ENCODE measurements around the gene KCNT2.
"Not testable (repeated sequence)": the region's sequence is repeated elsewhere in the genome, so short reads cannot be mapped to it uniquely, and the experiment has no call there.

KCNT2 gene

GRCh38 chr1:196323869-196324268 lies 284.4 kb downstream of the KCNT2 start:
- DNase-seq (ENCODE audit: low read depth in 2 of 3, low spot score in 1 of 3) = no peak

- no peak for DNase-seq (ENCODE audit: low read depth in 2 of 3, low spot score in 1 of 3)
These were observed 288.9 kb downstream of the KCNT2 start for GRCh38 chr1:196319301-196319700.

DNA sequence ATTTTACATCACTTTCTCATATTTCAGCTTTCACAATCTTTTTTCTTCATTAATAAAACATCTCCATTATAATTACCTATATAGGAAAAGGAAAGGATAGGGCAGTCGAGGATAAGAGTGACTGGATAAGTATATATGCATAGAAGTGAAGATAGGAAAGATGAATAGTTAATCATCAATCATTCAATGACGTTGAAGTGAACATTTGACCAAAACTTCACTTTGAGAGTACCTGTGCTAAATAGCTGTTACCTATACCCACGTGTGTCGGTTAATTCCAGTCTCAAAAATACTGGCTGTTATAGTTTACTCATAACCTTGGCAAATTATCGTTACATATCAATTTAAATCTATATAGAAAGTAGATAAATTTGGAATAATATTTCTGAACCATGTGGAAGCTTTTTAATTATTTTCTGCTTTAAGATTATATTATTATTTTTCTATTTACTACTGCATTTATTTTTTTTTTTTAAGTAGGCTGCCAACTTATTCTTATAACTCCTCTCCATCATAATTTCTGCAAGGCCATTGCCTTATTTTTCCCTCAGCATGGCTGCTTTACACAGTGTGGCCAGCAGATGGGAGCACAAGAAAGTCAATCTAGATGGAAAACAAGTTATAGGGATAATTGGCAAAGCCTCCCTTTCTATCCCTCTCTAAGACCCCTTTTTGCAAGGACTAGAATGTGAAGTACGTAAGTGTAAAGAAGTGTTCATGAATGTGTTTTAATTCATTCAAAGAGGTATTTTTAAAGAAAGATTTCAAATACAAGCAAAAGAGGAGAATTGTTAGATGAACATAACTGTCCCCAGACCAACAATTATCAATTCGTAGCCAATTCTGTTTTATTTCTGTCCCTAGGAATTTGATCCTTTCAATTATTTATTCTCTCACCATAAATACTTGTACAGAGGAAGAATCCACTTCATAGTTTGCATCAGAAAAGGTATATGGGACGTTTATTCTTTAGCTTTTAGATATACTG lies 290.4 kb downstream of the KCNT2 start:
- DNase-seq (ENCODE audit: low read depth in 2 of 3, low spot score in 1 of 3) = no peak

GRCh38 chr1:196312739-196313138 lies 295.5 kb downstream of the KCNT2 start:
- no peak for DNase-seq (ENCODE audit: low read depth in 2 of 3, low spot score in 1 of 3)

DNA sequence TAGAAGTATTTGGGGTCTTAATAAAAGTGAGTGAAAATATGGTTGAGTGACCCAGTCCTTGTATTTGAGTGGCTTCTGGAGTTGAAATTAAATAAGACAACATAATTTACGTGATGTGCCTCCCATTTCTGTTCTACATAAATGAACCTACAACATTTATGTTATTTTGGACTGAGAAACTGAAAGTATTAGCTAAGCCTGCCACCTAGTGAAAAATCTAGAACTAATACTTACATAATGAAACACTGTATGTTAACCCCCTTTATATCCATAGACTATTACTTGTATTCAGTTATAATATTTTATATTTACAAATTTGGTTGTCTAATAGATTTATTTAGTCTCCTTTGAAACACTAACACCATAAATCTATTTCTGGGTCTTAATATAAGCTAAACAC lies 298.9 kb downstream of the KCNT2 start:
- no peak for DNase-seq (ENCODE audit: low read depth in 2 of 3, low spot score in 1 of 3)

GRCh38 chr1:196308176-196308575 lies 300.1 kb downstream of the KCNT2 start:
- DNase-seq (ENCODE audit: low read depth in 2 of 3, low spot score in 1 of 3) = no peak

GRCh38 chr1:196306421-196306820 lies 301.8 kb downstream of the KCNT2 start:
- no peak for DNase-seq (ENCODE audit: low read depth in 2 of 3, low spot score in 1 of 3)

DNA sequence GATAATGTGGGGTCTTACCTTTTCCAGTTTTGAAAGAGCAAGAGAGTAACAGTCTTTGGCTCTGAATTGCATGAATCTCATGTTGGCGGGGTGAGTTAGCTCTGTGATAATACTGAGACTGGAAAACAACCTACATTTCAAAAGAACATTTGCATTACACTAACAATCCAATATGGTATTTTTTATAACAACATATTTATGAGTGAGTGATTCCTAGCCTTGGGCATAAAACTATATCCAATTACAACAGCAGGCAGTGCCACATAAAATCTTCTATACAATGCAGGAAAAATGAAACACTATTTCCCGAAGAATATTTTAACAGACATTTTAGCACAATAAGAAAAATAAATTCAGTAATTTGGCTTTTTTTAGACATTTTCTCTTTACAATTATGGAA lies 303.0 kb downstream of the KCNT2 start:
- no peak for DNase-seq (ENCODE audit: low read depth in 2 of 3, low spot score in 1 of 3)

- DNase-seq (ENCODE audit: low read depth in 2 of 3, low spot score in 1 of 3) = no peak
These were observed 305.3 kb downstream of the KCNT2 start for GRCh38 chr1:196302981-196303380.

- no peak for DNase-seq (ENCODE audit: low read depth in 2 of 3, low spot score in 1 of 3)
These were observed 305.8 kb downstream of the KCNT2 start for GRCh38 chr1:196302420-196302819.

- DNase-seq (ENCODE audit: low read depth in 2 of 3, low spot score in 1 of 3) = no peak
These were observed 312.5 kb downstream of the KCNT2 start for GRCh38 chr1:196295766-196296165.

GRCh38 chr1:196278816-196279215 lies 329.4 kb downstream of the KCNT2 start:
- no peak for DNase-seq (ENCODE audit: low read depth in 2 of 3, low spot score in 1 of 3)

GRCh38 chr1:196277860-196278259 lies 330.4 kb downstream of the KCNT2 start:
- DNase-seq (ENCODE audit: low read depth in 2 of 3, low spot score in 1 of 3) = no peak

DNA sequence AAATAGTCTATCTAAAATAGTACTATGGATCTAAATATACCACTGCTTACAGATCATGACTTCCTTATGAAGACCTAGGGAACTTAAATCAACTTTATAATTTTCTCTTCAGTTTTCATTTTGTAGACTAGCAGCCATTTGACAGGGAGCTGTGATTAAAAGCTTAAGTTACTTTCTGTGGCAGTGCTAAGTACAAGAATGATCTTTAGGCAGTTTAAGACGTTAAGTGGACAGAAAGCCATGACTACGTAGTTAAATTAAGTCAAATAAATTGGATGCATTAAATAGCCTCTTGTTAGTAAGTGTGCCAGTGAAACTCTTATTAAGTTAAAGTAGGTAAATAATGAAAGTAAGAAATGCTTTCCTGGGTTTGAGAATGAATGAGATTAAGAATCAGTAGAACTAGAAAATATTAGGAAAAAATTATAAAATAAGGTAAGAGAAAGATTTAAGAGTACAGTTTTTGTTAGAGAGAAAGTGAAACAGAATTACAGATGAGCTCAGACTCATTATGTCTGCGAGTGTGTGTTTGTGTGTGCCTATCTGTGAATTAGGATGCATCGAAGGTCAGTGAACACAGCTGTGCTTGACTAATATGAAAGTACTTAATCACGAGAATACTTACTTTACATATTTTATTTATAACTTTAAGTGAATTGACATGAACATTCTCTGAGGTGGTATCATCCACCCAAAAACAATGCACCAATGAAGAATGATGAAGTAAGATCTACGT lies 336.9 kb downstream of the KCNT2 start:
- DNase-seq (ENCODE audit: low read depth in 2 of 3, low spot score in 1 of 3) = no peak

DNA sequence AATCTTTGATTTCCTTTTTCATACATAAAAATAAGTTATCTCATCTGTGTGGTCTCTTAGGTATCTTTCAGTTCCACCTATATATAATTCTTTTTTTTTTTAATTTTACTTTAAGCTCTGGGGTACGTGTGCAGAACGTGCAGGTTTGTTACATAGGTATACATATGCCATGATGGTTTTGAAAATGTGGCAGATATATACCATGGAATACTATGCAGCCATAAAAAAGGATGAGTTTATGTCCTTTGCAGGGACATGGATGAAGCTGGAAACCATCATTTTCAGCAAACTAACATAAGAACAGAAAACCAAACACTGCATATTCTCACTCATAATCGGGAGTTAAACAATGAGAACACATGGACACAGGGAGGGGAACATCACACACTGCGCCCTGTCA lies 345.2 kb downstream of the KCNT2 start:
- DNase-seq (ENCODE audit: low read depth in 2 of 3, low spot score in 1 of 3) = not testable (repeated sequence)

DNA sequence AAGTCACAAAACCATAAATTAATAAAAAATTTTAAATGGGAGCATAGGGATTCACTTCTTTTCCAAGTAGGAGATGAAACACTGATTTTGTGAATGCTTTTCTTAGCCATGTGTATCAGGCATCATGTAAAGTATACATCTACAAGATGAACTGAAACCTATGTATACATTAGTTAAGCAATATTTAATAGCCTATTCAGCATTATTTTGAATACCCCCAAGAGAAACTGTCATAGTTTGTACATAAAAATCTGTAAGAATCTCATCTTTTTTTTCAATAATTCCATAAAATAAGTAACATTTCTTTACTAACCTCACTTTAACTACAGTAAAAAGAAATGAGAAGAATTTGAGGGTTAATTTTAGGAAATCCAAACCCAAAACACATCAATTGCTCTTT lies 348.0 kb downstream of the KCNT2 start:
- DNase-seq (ENCODE audit: low read depth in 2 of 3, low spot score in 1 of 3) = no peak

- no peak for DNase-seq (ENCODE audit: low read depth in 2 of 3, low spot score in 1 of 3)
These were observed 348.9 kb downstream of the KCNT2 start for GRCh38 chr1:196259316-196259715.

GRCh38 chr1:196255762-196256161 lies 352.5 kb downstream of the KCNT2 start:
- no peak for DNase-seq (ENCODE audit: low read depth in 2 of 3, low spot score in 1 of 3)

DNA sequence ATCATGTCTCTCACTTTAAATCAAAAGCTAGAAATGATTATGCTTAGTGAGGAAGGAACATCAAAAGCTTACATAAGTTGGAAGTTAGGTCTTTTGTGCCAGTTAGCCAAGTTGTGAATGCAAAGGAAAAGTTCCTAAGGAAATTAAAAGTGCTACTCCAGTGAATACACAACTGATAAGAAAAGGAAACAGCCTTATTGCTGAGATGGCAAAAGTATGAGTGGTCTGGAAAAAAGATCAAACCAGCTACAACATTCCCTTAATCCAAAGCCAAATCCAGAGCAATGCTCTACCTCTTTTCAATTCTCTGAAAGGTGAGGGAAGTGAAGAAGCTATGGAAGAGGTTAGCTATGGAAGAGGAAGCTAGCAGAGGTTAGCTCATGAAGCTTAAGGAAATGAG lies 378.7 kb downstream of the KCNT2 start:
- no peak for DNase-seq (ENCODE audit: low read depth in 2 of 3, low spot score in 1 of 3)

DNA sequence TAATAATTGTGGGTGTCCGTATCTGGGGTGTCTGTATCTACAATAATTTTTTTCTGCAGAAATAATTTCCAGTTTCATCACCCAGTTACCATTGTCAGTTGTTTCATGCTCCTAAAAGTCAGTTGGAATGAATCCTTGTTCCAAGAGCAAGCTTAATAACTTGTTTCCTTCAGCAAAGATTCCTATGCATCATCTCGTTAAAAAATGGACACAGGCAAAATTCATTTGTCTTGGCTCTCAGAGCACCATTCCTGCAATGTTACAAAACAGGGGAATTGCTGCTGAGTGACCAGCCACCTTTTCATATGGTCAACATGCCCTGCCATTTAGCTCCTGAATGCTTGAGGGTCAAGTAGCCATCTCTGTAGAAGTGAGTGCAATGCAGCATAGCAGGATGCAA lies 393.4 kb downstream of the KCNT2 start:
- DNase-seq (ENCODE audit: low read depth in 2 of 3, low spot score in 1 of 3) = no peak

DNA sequence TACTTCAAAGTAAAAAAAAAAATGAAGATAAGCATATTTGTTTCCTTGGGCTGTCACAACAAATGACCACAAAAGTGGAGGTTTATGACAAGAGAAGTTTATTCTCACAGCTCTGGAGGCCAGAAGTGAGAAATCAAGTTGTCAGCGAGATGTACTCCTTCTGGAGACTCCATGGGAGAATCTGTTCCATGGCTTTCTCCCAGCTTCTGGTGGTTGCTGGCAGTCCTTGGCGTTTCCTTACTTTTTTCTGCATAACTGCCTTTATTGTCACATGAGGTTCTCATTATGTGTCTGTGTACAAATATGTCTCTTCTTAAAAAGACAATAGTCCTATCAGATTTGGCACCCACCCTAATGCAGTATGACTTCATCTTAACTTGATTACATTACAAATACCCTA lies 398.3 kb downstream of the KCNT2 start:
- DNase-seq (ENCODE audit: low read depth in 2 of 3, low spot score in 1 of 3) = no peak

GRCh38 chr1:196209265-196209664 lies 399.0 kb downstream of the KCNT2 start:
- DNase-seq (ENCODE audit: low read depth in 2 of 3, low spot score in 1 of 3) = no peak
